Uterus (tissue), 2 donors: ENCODE results near the gene TRMT44.

Experiments
- CTCF ChIP-seq, 4 experiments: fragments of 200-600 bp in 2 of 4; fragments of 450-650 bp in 2 of 4; sonication (generic) in 2 of 4; IDR thresholded peaks; one replicate each; pipeline ENCODE4 v1.5.1; 2016 to 2019; ENCODE audit warnings: antibody characterized with exemption in 4 of 4, mild to moderate bottlenecking in 2 of 4, moderate library complexity in 1 of 4
- POLR2A ChIP-seq, 2 donors: fragments of 450-650 bp; IDR thresholded peaks; one replicate each; pipeline ENCODE4 v1.6.1; 2016; ENCODE audit warnings: antibody characterized with exemption in 2 of 2, mild to moderate bottlenecking in 1 of 2, moderate library complexity in 1 of 2

GRCh38 chr4:8422786-8423185 is 17.8 kb upstream of the TRMT44 start:
- TF ChIP-seq POLR2A (IDR thresholded peaks at IDR 0.05) = no peak
- TF ChIP-seq CTCF (IDR thresholded peaks at IDR 0.05) = no peak
